ENCODE measurements around the gene LPCAT3. TPM values are rescaled to one million over a fixed set of nuclear protein-coding genes. Genes with fewer than 3 reads are reported as not detected.
A peak's percentile ranks its signal among the peaks of the same experiment; 100 is the strongest.

Gene LPCAT3
- polyA plus RNA-seq, 2 of the 4 experiments (the other 2 are of a cell fraction), result 42.8 to 53.4 TPM

- 90% methylated on average over 1 of the region's 1 CpG for WGBS (ENCODE audit: missing lambda C conversion rate)
- DNase-seq (ENCODE audit: low read depth in 1 of 2, low spot score in 1 of 2), result no peak
- Histone ChIP-seq H3K4me3 (no peak overlapping the region), H3K4me2 (no peak overlapping the region), H3K4me1 (peaks cover 53% of the 10 kb centered on the region), H3K9me3 (no peaks in the 10 kb centered on the region), H3K27ac (no peak overlapping the region)
- ChIA-PET CTCF (interaction anchor here (1.4 to 22.6 kb wide), 5 partner anchors 5 to 62 kb away, joined by 4 to 370 read pairs (median 183); partner anchors contain the start of genes ATN1, C12orf57, PTPN6 and RNU7-1), POLR2A (interaction anchor here (1.6 to 2.2 kb wide), 2 partner anchors 11 to 66 kb away, joined by 4 to 7 read pairs; partner anchors contain the start of genes C12orf57, RNU7-1 and TPI1)
- no peak for FAIRE-seq
- TF ChIP-seq ZC3H11A (IDR thresholded peaks at IDR 0.05) (no peak), MAX (IDR thresholded peaks at IDR 0.05) (no peak), JUN (IDR thresholded peaks at IDR 0.05) (no peak), RARB (CRISPR knock-in tag; IDR thresholded peaks at IDR 0.05) (no peak), RNF2 (IDR thresholded peaks at IDR 0.05; ENCODE audit: borderline replicate concordance, low read depth) (no peak), E2F6 (IDR thresholded peaks at IDR 0.05; ENCODE audit: borderline replicate concordance, low read depth) (no peak), FOSB (CRISPR knock-in tag; IDR thresholded peaks at IDR 0.05) (no peak), ZFP36 (IDR thresholded peaks at IDR 0.05; ENCODE audit: borderline replicate concordance, partially characterized antibody) (no peak), RFX5 (IDR thresholded peaks at IDR 0.05) (no peak), CBX2 (IDR thresholded peaks at IDR 0.05; ENCODE audit: borderline replicate concordance, low read depth) (no peak), NR3C1 (IDR thresholded peaks at IDR 0.05) (no peak), MAZ (IDR thresholded peaks at IDR 0.05; ENCODE audit: borderline replicate concordance, low read depth, low read length) (no peak), KDM1A (IDR thresholded peaks at IDR 0.05; ENCODE audit: low read depth) (no peak), BCL3 (IDR thresholded peaks at IDR 0.05) (no peak), MAFK (IDR thresholded peaks at IDR 0.05; ENCODE audit: partially characterized antibody) (no peak)
- no peak for ATAC-seq
These were observed 85.5 kb downstream of the LPCAT3 start for GRCh38 chr12:6932766-6933165.

GRCh38 chr12:6929466-6930452, 88.5 kb downstream of the LPCAT3 start:
- peak overlapping the region; percentile 74 for H3K4me2 ChIP-seq
- CTCF ChIA-PET, result interaction anchor here (1.1 to 18.2 kb wide), 6 partner anchors 13 to 59 kb away, joined by 3 to 370 read pairs (median 8); partner anchors contain the start of genes C12orf57, PTPN6, RNU7-1 and SPSB2
- H3K4me3 ChIP-seq, result peak overlapping the region; percentile 93
- no peak for TF ChIP-seq BCL3 (IDR thresholded peaks at IDR 0.05)
- TF ChIP-seq ELK1 (IDR thresholded peaks at IDR 0.05; ENCODE audit: low read depth, low read length), result no peak
- no peak for TF ChIP-seq HES2 (IDR thresholded peaks at IDR 0.05)
- TF ChIP-seq EP300 (IDR thresholded peaks at IDR 0.05), result no peak
- no peak for TF ChIP-seq ZC3H11A (IDR thresholded peaks at IDR 0.05)
- TF ChIP-seq CBX2 (IDR thresholded peaks at IDR 0.05; ENCODE audit: borderline replicate concordance, low read depth), result no peak
- no peak for TF ChIP-seq HDAC2 (IDR thresholded peaks at IDR 0.05)
- no peak for TF ChIP-seq FOSL2 (IDR thresholded peaks at IDR 0.05)
- TF ChIP-seq FOSL2 (CRISPR knock-in tag; IDR thresholded peaks at IDR 0.05), result no peak
- no peak for TF ChIP-seq CHD4 (IDR thresholded peaks at IDR 0.05; ENCODE audit: borderline replicate concordance)
- TF ChIP-seq RNF2 (IDR thresholded peaks at IDR 0.05; ENCODE audit: borderline replicate concordance, low read depth), result no peak
- no peak for TF ChIP-seq TP53 (CRISPR knock-in tag; IDR thresholded peaks at IDR 0.05)
- no peak for TF ChIP-seq CBX8 (IDR thresholded peaks at IDR 0.05)
- no peak for TF ChIP-seq REST (IDR thresholded peaks at IDR 0.05)
- no peak for TF ChIP-seq MAX (IDR thresholded peaks at IDR 0.05)
- TF ChIP-seq EHMT2 (IDR thresholded peaks at IDR 0.05; ENCODE audit: low read depth), result no peak
- no peak for FAIRE-seq
- H3K9me3 ChIP-seq, result no peaks in the 10 kb centered on the region
- H3K4me1 ChIP-seq, result peaks cover 64% of the 10 kb centered on the region
- WGBS (ENCODE audit: missing lambda C conversion rate), result 85% methylated on average over 7 of the region's 7 CpGs
- POLR2A ChIA-PET, result interaction anchor here (1.7 to 2.1 kb wide), 2 partner anchors 8 to 14 kb away, joined by 5 to 9 read pairs; partner anchors contain the start of genes C12orf57 and RNU7-1
- no peak for DNase-seq (ENCODE audit: low read depth in 1 of 2, low spot score in 1 of 2)
- no peak for ATAC-seq
- H3K27ac ChIP-seq, result peak overlapping the region; percentile 99 to 100; a peak in 5 of 6 replicates
